ENCODE measurements around the gene LYPD5.

LYPD5 gene

GRCh38 chr19:43774103-43774939 is 27.9 kb downstream of the LYPD5 start:
- Histone ChIP-seq H3K79me2 (ENCODE audit: insufficient read depth, low read depth) (no peaks in the 10 kb centered on the region), H3K36me3 (ENCODE audit: insufficient read depth) (no peaks in the 10 kb centered on the region), H4K20me1 (ENCODE audit: insufficient read depth) (no peaks in the 10 kb centered on the region), H3K27ac (no peak overlapping the region), H3K4me2 (no peak overlapping the region), H2AFZ (ENCODE audit: low read depth) (no peak overlapping the region), H3K4me1 (ENCODE audit: low read depth, poor library complexity, severe bottlenecking) (no peaks in the 10 kb centered on the region), H3K9ac (no peak overlapping the region), H3K27me3 (ENCODE audit: insufficient read depth, low read depth) (peaks cover 12% of the 10 kb centered on the region; the same call in 1 of the 2 replicates), H3K4me3 (IDR thresholded peaks at IDR 0.05; ENCODE audit: insufficient read depth, low read depth, low read length) (no peak overlapping the region)
- TF ChIP-seq CTCF (conservative IDR thresholded peaks at IDR 0.05; ENCODE audit: low read depth, low read length) = no peak

DNA sequence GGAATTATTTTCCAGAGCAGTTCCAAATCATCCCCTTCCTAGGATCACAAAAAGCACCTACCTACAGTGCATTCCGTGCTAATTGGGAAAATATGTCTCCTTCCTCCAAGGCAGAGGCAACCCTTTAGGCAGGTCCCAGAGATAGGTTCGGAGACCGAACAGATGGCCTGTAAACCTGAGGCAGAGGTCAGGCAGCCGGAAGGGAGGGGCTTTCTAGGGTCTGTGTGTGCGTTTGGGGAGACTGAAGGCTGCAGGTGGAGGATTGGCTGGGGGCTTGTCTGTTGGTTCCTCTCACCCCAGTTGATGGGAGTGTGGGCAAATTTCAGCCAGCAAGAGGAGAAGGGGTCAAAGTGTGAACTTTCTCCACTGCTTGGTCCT is 28.5 kb downstream of the LYPD5 start:
- no peak overlapping the region for H3K4me3 ChIP-seq (IDR thresholded peaks at IDR 0.05; ENCODE audit: insufficient read depth, low read depth, low read length)
- H3K4me2 ChIP-seq = no peak overlapping the region
- no peak overlapping the region for H3K27ac ChIP-seq
- no peak overlapping the region for H3K9ac ChIP-seq
- H3K79me2 ChIP-seq (ENCODE audit: insufficient read depth, low read depth) = no peaks in the 10 kb centered on the region
- H2AFZ ChIP-seq (ENCODE audit: low read depth) = no peak overlapping the region
- no peaks in the 10 kb centered on the region for H3K36me3 ChIP-seq (ENCODE audit: insufficient read depth)
- H3K4me1 ChIP-seq (ENCODE audit: low read depth, poor library complexity, severe bottlenecking) = no peaks in the 10 kb centered on the region
- no peaks in the 10 kb centered on the region for H4K20me1 ChIP-seq (ENCODE audit: insufficient read depth)
- H3K27me3 ChIP-seq (ENCODE audit: insufficient read depth, low read depth) = peaks cover 12% of the 10 kb centered on the region; the same call in 1 of the 2 replicates
- no peak for TF ChIP-seq CTCF (conservative IDR thresholded peaks at IDR 0.05; ENCODE audit: low read depth, low read length)

DNA sequence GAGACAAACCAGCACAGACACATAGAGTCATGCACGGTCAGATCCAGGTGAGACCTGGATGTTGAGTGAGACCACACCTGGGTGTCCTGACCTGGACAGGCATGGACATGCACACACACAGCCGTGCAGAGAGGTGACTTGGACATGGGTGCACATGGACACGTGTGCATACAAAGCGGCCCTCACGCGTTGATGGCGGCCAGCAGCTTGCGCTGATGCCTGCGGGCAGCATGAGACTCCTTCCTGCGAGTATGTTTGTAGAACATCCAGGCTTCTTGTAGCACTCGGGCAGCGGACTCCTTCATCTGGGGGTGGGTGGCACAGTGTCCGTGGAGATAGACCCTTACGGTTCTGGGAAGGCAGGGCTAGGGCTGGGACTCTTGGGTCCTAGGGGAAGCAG is 33.0 kb downstream of the LYPD5 start:
- TF ChIP-seq CTCF (conservative IDR thresholded peaks at IDR 0.05; ENCODE audit: low read depth, low read length) = no peak
- no peak overlapping the region for H3K4me2 ChIP-seq
- no peaks in the 10 kb centered on the region for H3K4me1 ChIP-seq (ENCODE audit: low read depth, poor library complexity, severe bottlenecking)
- H3K79me2 ChIP-seq (ENCODE audit: insufficient read depth, low read depth) = no peaks in the 10 kb centered on the region
- H2AFZ ChIP-seq (ENCODE audit: low read depth) = no peak overlapping the region
- H3K36me3 ChIP-seq (ENCODE audit: insufficient read depth) = no peaks in the 10 kb centered on the region
- H4K20me1 ChIP-seq (ENCODE audit: insufficient read depth) = no peaks in the 10 kb centered on the region
- H3K4me3 ChIP-seq (IDR thresholded peaks at IDR 0.05; ENCODE audit: insufficient read depth, low read depth, low read length) = no peak overlapping the region
- peaks cover 12% of the 10 kb centered on the region; the same call in 1 of the 2 replicates for H3K27me3 ChIP-seq (ENCODE audit: insufficient read depth, low read depth)
- H3K9ac ChIP-seq = no peak overlapping the region
- no peak overlapping the region for H3K27ac ChIP-seq

- Histone ChIP-seq H3K4me1 (ENCODE audit: low read depth, poor library complexity, severe bottlenecking) (no peaks in the 10 kb centered on the region), H3K4me3 (IDR thresholded peaks at IDR 0.05; ENCODE audit: insufficient read depth, low read depth, low read length) (no peak overlapping the region), H3K79me2 (ENCODE audit: insufficient read depth, low read depth) (no peaks in the 10 kb centered on the region), H3K27me3 (ENCODE audit: insufficient read depth, low read depth) (peaks cover 12% of the 10 kb centered on the region; the same call in 1 of the 2 replicates), H3K4me2 (no peak overlapping the region), H2AFZ (ENCODE audit: low read depth) (no peak overlapping the region), H4K20me1 (ENCODE audit: insufficient read depth) (no peaks in the 10 kb centered on the region), H3K27ac (no peak overlapping the region), H3K9ac (no peak overlapping the region), H3K36me3 (ENCODE audit: insufficient read depth) (no peaks in the 10 kb centered on the region)
- no peak for TF ChIP-seq CTCF (conservative IDR thresholded peaks at IDR 0.05; ENCODE audit: low read depth, low read length)
These were observed 33.8 kb downstream of the LYPD5 start for GRCh38 chr19:43768273-43769050.
